Endothelial cell of umbilical vein (primary cell): ENCODE measurements around the gene PGGHG. TPM values are rescaled to one million over a fixed set of nuclear protein-coding genes. Genes with fewer than 3 reads are reported as not detected.

Experiments
- BruUV-seq: library from RNA; stranded (reverse); fragments of 400-500 nt; replicated peaks from 2 replicates; lab custom pipeline; 2021; lab: Mats Ljungman, UMichigan
- CTCF ChIA-PET: fragments of 300-600, 350-600 bp; sonication (Branson Sonifier 250); formaldehyde crosslinking; loops from one replicate; lab custom pipeline; 2021; ENCODE audit warnings: antibody characterized with exemption, inconsistent platforms; lab: Charles Lee
- POLR2A ChIA-PET: fragments of 300-600, 350-600 bp; sonication (Branson Sonifier 250); formaldehyde crosslinking; loops from one replicate; lab custom pipeline; 2021; ENCODE audit warnings: antibody characterized with exemption, inconsistent platforms; lab: Charles Lee
- DNase-seq: peaks from one replicate; pipeline ENCODE4 v3.0.0-alpha.2; 2011; ENCODE audit warnings: low read depth, low spot score
- FAIRE-seq: peaks from 2 replicates; lab custom pipeline; 2011; peaks lifted over from hg19 to GRCh38; lab: Jason Lieb, UNC
- H2AFZ ChIP-seq: 2 replicates; pipeline ENCODE4 v1.6.0; 2012; ENCODE audit warnings: low read depth, low read length, control low read depth, inconsistent platforms
- H3K27ac ChIP-seq: 2 replicates; pipeline ENCODE4 v1.5.1; 2011; ENCODE audit warnings: low read depth, mild to moderate bottlenecking, control low read depth, low read length, moderate library complexity; ENCODE audit not compliant: insufficient read depth
- H3K27me3 ChIP-seq, 2 experiments: 2 replicates each; pipeline versions ENCODE4 v1.6.0 to v1.6.1; 2011; ENCODE audit warnings: low read length in 2 of 2, mixed read lengths in 1 of 2; ENCODE audit not compliant: control insufficient read depth in 2 of 2, insufficient read depth in 2 of 2
- H3K36me3 ChIP-seq, 2 experiments: 2 replicates in 1 of 2; 3 replicates in 1 of 2; pipeline ENCODE4 v1.5.1; 2011; ENCODE audit warnings: low read length in 2 of 2, mild to moderate bottlenecking in 1 of 2, moderate library complexity in 1 of 2; ENCODE audit not compliant: control insufficient read depth in 2 of 2, insufficient read depth in 2 of 2; ENCODE audit errors: extremely low read depth in 1 of 2
- H3K4me1 ChIP-seq: 3 replicates; pipeline ENCODE4 v1.5.1; 2011; ENCODE audit warnings: mild to moderate bottlenecking, low read length; ENCODE audit not compliant: control insufficient read depth, insufficient read depth; ENCODE audit errors: extremely low read depth
- H3K4me2 ChIP-seq: 2 replicates; pipeline ENCODE4 v1.6.1; 2011; ENCODE audit warnings: low read length, control low read depth, mixed read lengths; ENCODE audit not compliant: insufficient read depth
- H3K4me3 ChIP-seq, 3 experiments: fragments of 200-600 bp in 1 of 3; sonication (generic), shearing (Covaris generic) in 1 of 3; replicated peaks in 1 of 3; 2 replicates each; pipeline ENCODE4 v1.5.1; 2011 to 2016; ENCODE audit warnings: control low read depth in 3 of 3, low read length in 3 of 3, mild to moderate bottlenecking in 2 of 3, inconsistent platforms in 1 of 3, low read depth in 1 of 3, moderate library complexity in 1 of 3; ENCODE audit not compliant: insufficient read depth in 1 of 3
- H3K79me2 ChIP-seq: 2 replicates; pipeline ENCODE4 v1.6.0; 2012; ENCODE audit warnings: low read length, inconsistent platforms; ENCODE audit not compliant: control insufficient read depth, insufficient read depth
- H3K9ac ChIP-seq: replicated peaks from 2 replicates; pipeline ENCODE3; 2011; ENCODE audit warnings: low read length, control low read depth; ENCODE audit not compliant: insufficient read depth; ENCODE audit errors: extremely low read depth
- H3K9me1 ChIP-seq: replicated peaks from 3 replicates; pipeline ENCODE4 v1.6.0; 2011; ENCODE audit warnings: mild to moderate bottlenecking, low read length; ENCODE audit not compliant: control insufficient read depth, insufficient read depth; ENCODE audit errors: extremely low read depth
- H3K9me3 ChIP-seq: replicated peaks from 2 replicates; pipeline ENCODE4 v1.5.1; 2012; ENCODE audit warnings: low read length, inconsistent platforms; ENCODE audit not compliant: control insufficient read depth, insufficient read depth
- H4K20me1 ChIP-seq: replicated peaks from 2 replicates; pipeline ENCODE3; 2011; ENCODE audit warnings: mild to moderate bottlenecking, low read length; ENCODE audit not compliant: control insufficient read depth, insufficient read depth; ENCODE audit errors: extremely low read depth
- EZH2 ChIP-seq: IDR thresholded peaks from 2 replicates; pipeline ENCODE4 v1.6.1; 2012; ENCODE audit warnings: borderline replicate concordance, low read depth, mild to moderate bottlenecking, moderate library complexity, low read length, inconsistent platforms; ENCODE audit not compliant: severe bottlenecking
- FOS ChIP-seq: IDR thresholded peaks from 2 replicates; pipeline ENCODE4 v1.6.1; 2011; ENCODE audit warnings: mild to moderate bottlenecking, low read length, moderate library complexity, borderline replicate concordance; ENCODE audit not compliant: insufficient read depth
- GATA2 ChIP-seq: IDR thresholded peaks from 2 replicates; pipeline ENCODE4 v1.7.0; 2011; ENCODE audit warnings: low read depth, mild to moderate bottlenecking, moderate library complexity, mixed read lengths, low read length; ENCODE audit not compliant: insufficient read length, insufficient read depth
- JUN ChIP-seq: IDR thresholded peaks from 2 replicates; pipeline ENCODE4 v1.6.1; 2011; ENCODE audit warnings: borderline replicate concordance, low read depth; ENCODE audit not compliant: insufficient read length, insufficient read depth
- MYC ChIP-seq: IDR thresholded peaks from one replicate; pipeline ENCODE4 v1.6.1; 2011; ENCODE audit warnings: mild to moderate bottlenecking, low read depth, low read length
- POLR2A ChIP-seq: IDR thresholded peaks from 2 replicates; pipeline ENCODE4 v1.6.1; 2012; ENCODE audit warnings: low read depth, mild to moderate bottlenecking, control low read depth, low read length
- POLR2AphosphoS5 ChIP-seq: IDR thresholded peaks from 2 replicates; pipeline ENCODE4 v1.6.1; 2012; ENCODE audit warnings: low read depth, mild to moderate bottlenecking, control low read depth, low read length, moderate library complexity; ENCODE audit not compliant: insufficient read depth
- dilution Hi-C: fragments of 300-500 bp; cut with MboI; formaldehyde crosslinking; loops from one replicate; pipeline ENCODE4 v1.15.0; 2019; ENCODE audit warnings: low sequenced_read_pairs; ENCODE audit not compliant: extremely low pct_ligation_motif_present
- intact Hi-C: fragments of 100-400 bp; cut with micrococcal nuclease; formaldehyde crosslinking; loops from one replicate; pipeline ENCODE4 v1.10.0; 2022
- polyA plus RNA-seq, 4 experiments: library from polyadenylated mRNA; depleted of rRNA in 3 of 4; stranded (reverse) in 3 of 4; unstranded in 1 of 4; fragments of >200 nt; gene quantifications; 2 replicates each; pipeline versions ENCODE4 v1.2.1 to v1.2.3, GENCODE V29; 2011 to 2012; ENCODE audit warnings: missing spikeins in 1 of 4
- total RNA-seq: library from RNA; stranded (reverse); gene quantifications from 2 replicates; pipeline ENCODE4 v1.2.3, GENCODE V29; 2021
- TF ChIP-seq, protein P1 (sequence below), 2 donors: IDR thresholded peaks; 1 replicate in 1 of 2; 2 replicates in 1 of 2; pipeline ENCODE4 v1.5.1; 2011; ENCODE audit warnings: low read length in 2 of 2, mild to moderate bottlenecking in 2 of 2, moderate library complexity in 2 of 2, control low read depth in 1 of 2, inconsistent platforms in 1 of 2, low read depth in 1 of 2; ENCODE audit not compliant: insufficient read depth in 1 of 2; ENCODE audit errors: extremely low read depth in 1 of 2
- TF ChIP-seq, protein P2 (sequence below): IDR thresholded peaks from 2 replicates; pipeline ENCODE4 v1.6.1; 2011; ENCODE audit not compliant: insufficient read depth, insufficient read length

Gene PGGHG
- total and polyA plus RNA-seq, 2 donors (not counting 3 experiments of a cell fraction or from before 2014, with no cell fraction given), result 31.6 to 42.4 TPM

DNA sequence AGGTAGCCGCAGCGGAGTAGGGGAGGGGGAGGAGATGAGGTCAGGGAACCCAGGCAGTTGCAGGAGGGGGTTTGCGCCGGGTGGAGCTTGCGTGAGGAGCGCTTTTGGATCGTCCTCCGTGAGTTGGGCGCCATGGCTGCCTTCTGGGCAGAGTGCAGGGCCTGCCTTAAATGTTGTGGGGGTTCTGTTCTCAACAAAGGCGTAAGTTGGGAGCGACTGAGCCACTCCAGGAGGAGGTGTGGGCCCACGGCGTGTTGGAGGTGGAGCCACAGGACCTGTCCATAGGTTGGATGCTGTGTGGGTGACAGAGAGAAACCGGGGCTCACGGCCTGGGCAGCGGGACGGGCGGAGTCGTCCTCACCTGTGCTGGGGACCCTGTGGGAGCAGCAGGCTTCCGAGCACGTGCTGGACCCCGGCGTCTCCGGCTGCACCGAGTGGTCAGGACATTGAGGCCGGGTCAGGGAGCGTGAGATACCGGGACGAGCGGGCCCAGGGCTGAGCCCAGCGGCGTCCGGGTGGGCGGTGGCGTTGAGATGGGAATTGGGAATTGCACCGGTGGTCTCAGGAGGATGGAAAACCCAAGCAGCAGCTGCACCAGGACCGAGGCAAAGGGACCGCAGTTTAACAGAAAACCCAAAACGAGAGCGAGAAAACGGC is 977 bp upstream of the PGGHG start:
- peak overlapping the region; percentile 83 for H2AFZ ChIP-seq
- H3K27ac ChIP-seq, result no peak overlapping the region
- peak overlapping the region; percentile 4 to 58 (median 7) for H3K4me3 ChIP-seq
- no peaks in the 10 kb centered on the region for H3K79me2 ChIP-seq
- no peaks in the 10 kb centered on the region for H3K9me3 ChIP-seq
- ChIA-PET CTCF (interaction anchor here (1.5 kb wide), 1 partner anchor 37 kb away, joined by 3 read pairs; no protein-coding TSS in a partner anchor), POLR2A (no interaction called here)
- dilution Hi-C loops (no loop called here), intact Hi-C loops (no loop called here)
- DNase-seq, result no peak
- FAIRE-seq, result no peak
- H3K27me3 ChIP-seq, result peaks cover 8 to 10% of the 10 kb centered on the region in 2 experiments
- no peaks in the 10 kb centered on the region for H3K9me1 ChIP-seq
- BruUV-seq, result no TSS peak
- H3K4me1 ChIP-seq, result peaks cover 3% of the 10 kb centered on the region
- no peaks in the 10 kb centered on the region for H4K20me1 ChIP-seq
- TF ChIP-seq, protein P1, sequence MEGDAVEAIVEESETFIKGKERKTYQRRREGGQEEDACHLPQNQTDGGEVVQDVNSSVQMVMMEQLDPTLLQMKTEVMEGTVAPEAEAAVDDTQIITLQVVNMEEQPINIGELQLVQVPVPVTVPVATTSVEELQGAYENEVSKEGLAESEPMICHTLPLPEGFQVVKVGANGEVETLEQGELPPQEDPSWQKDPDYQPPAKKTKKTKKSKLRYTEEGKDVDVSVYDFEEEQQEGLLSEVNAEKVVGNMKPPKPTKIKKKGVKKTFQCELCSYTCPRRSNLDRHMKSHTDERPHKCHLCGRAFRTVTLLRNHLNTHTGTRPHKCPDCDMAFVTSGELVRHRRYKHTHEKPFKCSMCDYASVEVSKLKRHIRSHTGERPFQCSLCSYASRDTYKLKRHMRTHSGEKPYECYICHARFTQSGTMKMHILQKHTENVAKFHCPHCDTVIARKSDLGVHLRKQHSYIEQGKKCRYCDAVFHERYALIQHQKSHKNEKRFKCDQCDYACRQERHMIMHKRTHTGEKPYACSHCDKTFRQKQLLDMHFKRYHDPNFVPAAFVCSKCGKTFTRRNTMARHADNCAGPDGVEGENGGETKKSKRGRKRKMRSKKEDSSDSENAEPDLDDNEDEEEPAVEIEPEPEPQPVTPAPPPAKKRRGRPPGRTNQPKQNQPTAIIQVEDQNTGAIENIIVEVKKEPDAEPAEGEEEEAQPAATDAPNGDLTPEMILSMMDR (IDR thresholded peaks at IDR 0.05; ENCODE audit: extremely low read depth in 1 of 2, insufficient read depth in 1 of 2, low read depth in 1 of 2, low read length in 2 of 2), result no peak
- TF ChIP-seq POLR2AphosphoS5, result no peak
- TF ChIP-seq MYC, result no peak
- TF ChIP-seq POLR2A, result no peak
- TF ChIP-seq GATA2, result no peak
- TF ChIP-seq, protein P2, sequence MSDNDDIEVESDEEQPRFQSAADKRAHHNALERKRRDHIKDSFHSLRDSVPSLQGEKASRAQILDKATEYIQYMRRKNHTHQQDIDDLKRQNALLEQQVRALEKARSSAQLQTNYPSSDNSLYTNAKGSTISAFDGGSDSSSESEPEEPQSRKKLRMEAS, result no peak
- no peak for TF ChIP-seq FOS
- TF ChIP-seq EZH2, result no peak
- no peak for TF ChIP-seq JUN
- H3K9ac ChIP-seq, result no peak overlapping the region
- H3K4me2 ChIP-seq, result peak overlapping the region; percentile 11
- peaks cover 0 to 1% of the 10 kb centered on the region in 2 experiments for H3K36me3 ChIP-seq
